D721Med (cell line): ENCODE measurements around the gene ADAT2.

Experiments
- DNase-seq: peaks from one replicate; pipeline ENCODE4 v3.0.0; 2011; ENCODE audit warnings: low spot score; ENCODE audit not compliant: insufficient read length
- FAIRE-seq: peaks from 2 replicates; lab custom pipeline; 2011; peaks lifted over from hg19 to GRCh38; lab: Jason Lieb, UNC
- TF ChIP-seq, protein P1 (sequence below): IDR thresholded peaks from 2 replicates; pipeline ENCODE4 v1.5.1; 2012; ENCODE audit warnings: mild to moderate bottlenecking, control low read depth; ENCODE audit not compliant: insufficient read depth; ENCODE audit errors: missing control alignments

Gene ADAT2

DNA sequence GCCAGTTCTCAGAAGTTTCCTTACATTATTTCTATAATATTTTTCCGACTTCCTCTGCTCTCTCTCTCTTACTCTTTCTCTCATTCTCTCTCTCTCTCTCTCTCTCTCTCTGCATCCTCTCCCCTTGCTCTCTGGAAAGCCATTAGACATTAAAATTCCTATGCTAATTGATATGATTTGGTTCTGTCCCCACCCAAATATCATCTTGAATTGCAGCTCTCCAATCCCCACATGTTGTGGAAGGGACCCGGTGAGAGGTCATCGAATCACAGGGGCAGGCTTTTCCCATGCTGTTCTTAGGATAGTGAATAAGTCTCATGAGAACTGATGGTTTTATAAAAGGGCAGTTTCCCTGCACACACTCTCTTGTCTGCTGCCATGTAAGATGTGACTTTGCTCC is 74.1 kb downstream of the ADAT2 start:
- FAIRE-seq = no peak
- TF ChIP-seq, protein P1, sequence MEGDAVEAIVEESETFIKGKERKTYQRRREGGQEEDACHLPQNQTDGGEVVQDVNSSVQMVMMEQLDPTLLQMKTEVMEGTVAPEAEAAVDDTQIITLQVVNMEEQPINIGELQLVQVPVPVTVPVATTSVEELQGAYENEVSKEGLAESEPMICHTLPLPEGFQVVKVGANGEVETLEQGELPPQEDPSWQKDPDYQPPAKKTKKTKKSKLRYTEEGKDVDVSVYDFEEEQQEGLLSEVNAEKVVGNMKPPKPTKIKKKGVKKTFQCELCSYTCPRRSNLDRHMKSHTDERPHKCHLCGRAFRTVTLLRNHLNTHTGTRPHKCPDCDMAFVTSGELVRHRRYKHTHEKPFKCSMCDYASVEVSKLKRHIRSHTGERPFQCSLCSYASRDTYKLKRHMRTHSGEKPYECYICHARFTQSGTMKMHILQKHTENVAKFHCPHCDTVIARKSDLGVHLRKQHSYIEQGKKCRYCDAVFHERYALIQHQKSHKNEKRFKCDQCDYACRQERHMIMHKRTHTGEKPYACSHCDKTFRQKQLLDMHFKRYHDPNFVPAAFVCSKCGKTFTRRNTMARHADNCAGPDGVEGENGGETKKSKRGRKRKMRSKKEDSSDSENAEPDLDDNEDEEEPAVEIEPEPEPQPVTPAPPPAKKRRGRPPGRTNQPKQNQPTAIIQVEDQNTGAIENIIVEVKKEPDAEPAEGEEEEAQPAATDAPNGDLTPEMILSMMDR = no peak
- DNase-seq = no peak

DNA sequence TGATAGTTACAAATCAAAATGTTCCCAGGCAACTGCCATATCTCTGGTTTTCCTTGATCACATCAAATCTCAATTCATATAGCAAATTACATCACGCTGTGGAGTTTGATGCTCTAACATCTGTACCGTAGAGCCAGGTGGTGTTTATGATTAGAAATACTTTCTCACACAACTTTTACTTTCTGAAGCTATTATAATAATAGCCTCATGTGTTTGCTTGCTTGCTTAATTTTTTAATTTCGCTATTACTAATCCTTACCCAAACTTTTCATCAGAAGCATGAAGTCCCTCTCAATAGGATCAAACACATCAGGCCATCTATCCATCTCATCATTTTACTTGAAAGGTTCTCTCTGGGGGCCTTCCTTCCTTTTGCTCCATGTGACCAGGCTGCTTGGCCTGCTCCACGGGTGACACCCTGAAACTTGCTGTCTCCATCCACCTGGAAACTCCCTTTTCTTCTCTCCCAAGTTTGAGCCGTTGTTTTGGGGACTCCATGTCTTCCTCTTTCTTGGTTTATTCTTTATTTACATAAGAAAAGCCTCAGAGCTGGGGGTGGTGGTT is 75.4 kb downstream of the ADAT2 start:
- FAIRE-seq = no peak
- TF ChIP-seq, protein P1 = no peak
- DNase-seq = no peak

GRCh38 chr6:143374014-143374413 is 76.5 kb downstream of the ADAT2 start:
- TF ChIP-seq, protein P1 = no peak
- DNase-seq (no peak), FAIRE-seq (no peak)
